ENCODE measurements around the gene RGP1.

GRCh38 chr9:35726931-35727330, 22.2 kb upstream of the RGP1 start:
- TF ChIP-seq CTCF (IDR thresholded peaks at IDR 0.05; ENCODE audit: insufficient read depth, low read depth, low read length) (no peak), EZH2 (IDR thresholded peaks at IDR 0.05; ENCODE audit: insufficient read depth, low read length) (no peak)

Data from astrocyte (in vitro differentiated cells and primary cell).